Measurements from ENCODE around the gene KCNJ16.

The KCNJ16 gene

GRCh38 chr17:70132505-70132904, 57.5 kb downstream of the KCNJ16 start:
- DNase-seq = no peak

DNA sequence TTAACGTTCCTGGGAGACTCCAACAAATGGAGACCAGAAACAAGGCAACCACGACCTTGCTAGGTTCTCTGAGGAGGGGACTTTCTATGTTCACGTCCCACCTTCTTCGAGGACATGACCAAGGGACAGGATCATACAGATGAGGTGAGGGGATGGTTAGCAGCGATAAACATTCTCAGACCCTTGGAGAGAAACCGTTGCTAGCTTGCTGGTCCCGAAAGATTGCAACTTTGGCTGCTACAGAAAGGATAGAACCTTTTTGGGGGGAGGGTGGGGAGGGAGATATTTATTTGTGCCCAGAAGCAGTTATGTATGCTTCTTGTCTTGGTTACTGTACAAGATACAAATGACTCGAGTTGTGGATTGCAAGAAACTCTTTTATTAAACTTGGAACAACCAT, 59.0 kb downstream of the KCNJ16 start:
- DNase-seq = no peak

GRCh38 chr17:70134777-70135176, 59.8 kb downstream of the KCNJ16 start:
- DNase-seq = no peak

GRCh38 chr17:70136131-70136530, 61.1 kb downstream of the KCNJ16 start:
- no peak for DNase-seq

DNA sequence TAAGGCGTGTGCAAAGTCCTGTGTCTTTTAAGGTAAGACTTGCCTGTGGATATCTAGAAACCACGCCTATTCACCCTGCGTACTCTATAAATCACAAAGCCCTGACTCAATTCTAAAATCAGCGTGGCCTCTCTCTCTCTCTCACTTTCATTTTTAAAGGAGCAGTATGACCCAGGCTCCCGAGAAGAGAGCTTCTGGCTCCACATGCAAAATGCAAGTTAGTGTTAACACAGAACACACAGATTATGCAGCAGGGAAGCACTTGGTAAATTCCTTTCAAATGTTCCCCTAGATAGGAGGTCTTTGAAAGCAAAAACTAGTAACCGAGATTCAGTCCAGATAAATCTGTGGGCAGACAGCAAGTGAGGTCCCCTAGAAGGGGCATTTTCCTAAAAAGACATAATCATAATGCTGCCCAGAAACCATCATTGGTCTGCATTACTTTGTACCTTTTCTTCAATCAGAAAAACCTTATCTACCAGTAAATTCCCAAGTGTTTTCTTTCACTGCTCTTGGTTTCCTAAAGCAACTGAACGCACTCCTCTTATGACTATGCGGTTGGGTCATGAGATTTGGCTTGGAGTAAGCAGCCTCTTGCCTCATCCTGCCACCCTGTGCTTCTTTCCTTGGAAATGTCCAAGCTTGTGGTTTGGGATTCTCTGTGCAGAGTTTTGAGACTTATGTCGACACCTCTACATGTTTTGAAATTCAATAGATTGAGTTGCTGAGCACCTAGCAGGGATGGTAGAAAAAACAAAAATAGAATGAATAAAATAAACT, 62.6 kb downstream of the KCNJ16 start:
- no peak for DNase-seq

GRCh38 chr17:70138291-70138865, 63.4 kb downstream of the KCNJ16 start:
- no peak for DNase-seq

- no peak for DNase-seq
These were observed 64.5 kb downstream of the KCNJ16 start for GRCh38 chr17:70139449-70139993.

DNA sequence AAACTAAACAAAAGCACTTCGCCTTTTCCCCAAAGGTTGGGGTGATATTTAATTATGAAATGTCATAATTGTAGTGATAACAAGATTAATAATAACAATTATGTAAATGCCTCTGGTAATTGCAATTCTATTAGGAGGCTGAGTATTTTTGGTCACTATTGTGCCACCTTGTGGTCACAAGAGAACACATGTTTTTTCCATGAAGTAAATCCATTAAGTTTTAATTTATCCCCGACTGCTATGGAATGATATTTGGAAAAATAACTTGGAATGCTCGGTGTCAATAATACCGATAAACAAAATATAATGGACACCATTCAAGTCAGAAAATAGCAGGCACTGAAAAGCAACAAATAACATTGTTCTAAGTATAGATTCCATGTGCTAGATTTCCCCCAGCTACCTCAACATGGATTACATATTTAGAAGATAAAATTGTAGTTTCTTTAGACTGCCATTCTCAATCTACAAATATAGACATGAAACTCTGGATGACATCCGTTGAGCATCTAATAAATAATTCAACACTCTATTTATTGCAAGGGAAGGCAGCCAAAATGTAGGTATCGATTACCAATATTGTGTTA, 69.3 kb downstream of the KCNJ16 start:
- no peak for DNase-seq

DNA sequence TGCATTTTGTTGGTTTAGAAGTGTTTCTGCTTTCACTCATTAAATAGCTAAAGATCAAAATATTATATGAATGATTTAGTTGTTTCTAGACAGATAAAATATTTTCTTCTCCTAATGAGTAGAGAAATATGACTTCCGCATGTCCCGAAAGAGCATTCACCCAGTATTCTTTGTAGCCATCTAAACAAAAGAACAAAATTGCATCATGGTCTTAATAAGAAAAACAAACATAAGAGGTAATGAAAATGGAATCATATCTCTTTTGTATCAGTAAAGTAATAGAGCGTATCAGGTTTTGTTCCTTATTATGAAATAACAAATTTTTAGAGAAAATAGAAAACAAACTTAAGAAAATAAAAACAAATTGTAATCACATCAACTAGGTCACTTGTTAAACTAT, 78.2 kb downstream of the KCNJ16 start:
- no peak for DNase-seq

DNA sequence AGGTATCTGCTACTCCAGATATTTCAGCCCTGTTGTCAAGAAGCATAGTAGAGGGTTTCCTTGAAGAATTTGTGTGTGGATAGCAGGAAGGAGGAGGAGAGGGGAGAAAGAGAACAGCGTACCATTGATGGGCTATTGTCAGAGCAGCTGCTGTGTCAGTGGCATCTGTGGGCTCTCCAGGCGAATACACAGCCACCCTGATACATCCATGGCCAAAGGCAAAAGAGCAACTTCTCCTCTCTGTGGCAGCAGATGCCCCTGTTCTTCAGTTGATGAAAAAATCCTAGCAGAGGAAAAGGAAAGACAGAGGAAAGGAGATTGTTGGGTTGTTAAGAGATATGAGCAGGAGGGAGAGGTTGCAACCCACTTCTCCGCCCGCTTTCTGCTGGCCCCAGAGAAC, 82.1 kb downstream of the KCNJ16 start:
- no peak for DNase-seq

GRCh38 chr17:70158180-70158579, 83.2 kb downstream of the KCNJ16 start:
- no peak for DNase-seq

- no peak for DNase-seq
These were observed 83.6 kb downstream of the KCNJ16 start for GRCh38 chr17:70158591-70158990.

DNA sequence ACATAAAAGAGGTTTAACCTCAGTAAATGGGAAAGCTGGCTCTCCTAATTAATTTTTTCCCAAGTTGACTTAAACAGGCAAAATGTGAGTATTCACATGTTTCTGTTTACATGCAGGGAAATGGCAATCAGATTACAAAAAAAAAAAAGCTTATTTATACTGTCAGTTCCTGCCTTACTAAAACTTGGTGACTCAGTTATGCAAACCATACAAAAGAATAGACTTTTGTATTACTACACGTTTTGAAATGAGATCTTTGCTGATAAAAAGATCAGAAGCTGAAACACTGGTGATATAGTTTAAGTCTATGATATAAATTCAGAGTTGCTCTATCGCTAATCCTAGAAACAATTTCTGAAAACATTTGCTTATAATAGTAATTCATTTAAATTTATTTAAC, 85.0 kb downstream of the KCNJ16 start:
- DNase-seq = no peak

- no peak for DNase-seq
These were observed 86.5 kb downstream of the KCNJ16 start for GRCh38 chr17:70161519-70161918.

DNA sequence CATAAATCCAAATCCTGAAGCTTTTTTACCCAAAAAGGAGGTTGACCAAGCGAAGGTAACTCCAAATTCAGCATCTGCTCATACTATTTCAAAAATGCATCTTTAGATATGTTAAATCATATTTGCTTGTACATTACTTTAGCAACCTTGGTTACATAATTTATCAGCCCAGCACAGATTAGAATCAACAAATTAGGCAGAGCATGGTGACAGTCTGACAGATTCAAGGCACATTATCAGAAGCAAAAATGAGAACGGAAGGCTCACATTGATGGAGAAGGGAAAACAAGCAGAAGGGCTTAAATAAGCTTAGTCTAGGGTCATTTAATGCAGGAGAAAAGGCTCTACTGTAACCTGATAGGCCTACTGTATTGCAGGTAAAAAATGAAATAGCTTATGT, 90.4 kb downstream of the KCNJ16 start:
- DNase-seq = no peak

- no peak for DNase-seq
These were observed 91.6 kb downstream of the KCNJ16 start for GRCh38 chr17:70166615-70167014.

DNA sequence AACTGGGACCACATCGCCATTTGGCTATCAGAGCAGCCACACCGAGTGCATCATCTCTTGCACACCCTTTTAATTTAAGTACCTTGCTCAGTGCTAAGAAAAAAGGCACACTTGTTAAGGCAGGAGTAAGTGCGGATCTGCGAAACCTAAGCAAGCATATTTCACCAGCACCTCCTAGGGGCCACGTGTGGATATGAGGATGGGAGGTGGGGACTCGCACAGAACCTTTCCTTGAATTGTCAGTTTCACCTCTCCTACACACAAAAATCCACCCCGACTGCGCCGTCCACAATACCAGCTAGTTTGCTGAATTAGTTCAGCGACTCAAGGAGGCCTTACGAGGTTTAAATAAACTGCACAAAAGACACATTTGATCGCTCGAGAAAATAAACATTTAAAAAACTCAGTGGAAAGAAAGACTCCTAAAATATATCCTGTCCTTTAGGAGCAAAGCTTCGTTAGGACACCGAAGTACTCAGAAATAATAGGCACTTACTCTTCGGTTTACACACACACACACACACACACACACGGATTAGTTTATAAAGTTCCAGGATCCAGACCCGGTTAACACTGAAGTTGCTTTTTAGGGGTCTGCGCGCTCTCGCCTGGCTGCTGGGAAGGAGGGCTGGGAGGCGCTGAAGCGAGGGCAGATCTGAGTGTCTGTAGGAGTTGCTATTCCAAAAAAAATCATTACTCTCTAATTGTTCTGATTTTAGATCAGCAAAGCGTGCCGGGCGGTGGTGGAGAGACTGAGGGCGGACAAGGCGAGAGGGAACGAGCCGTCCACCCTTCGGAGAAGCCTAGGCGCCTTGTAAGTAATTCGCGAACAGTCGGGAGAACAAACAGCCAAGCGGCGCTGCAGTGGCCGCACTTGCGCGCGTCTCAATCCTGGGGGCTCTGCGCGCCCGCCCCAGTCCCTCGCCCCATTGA, 93.3 kb downstream of the KCNJ16 start:
- DNase-seq = no peak

DNA sequence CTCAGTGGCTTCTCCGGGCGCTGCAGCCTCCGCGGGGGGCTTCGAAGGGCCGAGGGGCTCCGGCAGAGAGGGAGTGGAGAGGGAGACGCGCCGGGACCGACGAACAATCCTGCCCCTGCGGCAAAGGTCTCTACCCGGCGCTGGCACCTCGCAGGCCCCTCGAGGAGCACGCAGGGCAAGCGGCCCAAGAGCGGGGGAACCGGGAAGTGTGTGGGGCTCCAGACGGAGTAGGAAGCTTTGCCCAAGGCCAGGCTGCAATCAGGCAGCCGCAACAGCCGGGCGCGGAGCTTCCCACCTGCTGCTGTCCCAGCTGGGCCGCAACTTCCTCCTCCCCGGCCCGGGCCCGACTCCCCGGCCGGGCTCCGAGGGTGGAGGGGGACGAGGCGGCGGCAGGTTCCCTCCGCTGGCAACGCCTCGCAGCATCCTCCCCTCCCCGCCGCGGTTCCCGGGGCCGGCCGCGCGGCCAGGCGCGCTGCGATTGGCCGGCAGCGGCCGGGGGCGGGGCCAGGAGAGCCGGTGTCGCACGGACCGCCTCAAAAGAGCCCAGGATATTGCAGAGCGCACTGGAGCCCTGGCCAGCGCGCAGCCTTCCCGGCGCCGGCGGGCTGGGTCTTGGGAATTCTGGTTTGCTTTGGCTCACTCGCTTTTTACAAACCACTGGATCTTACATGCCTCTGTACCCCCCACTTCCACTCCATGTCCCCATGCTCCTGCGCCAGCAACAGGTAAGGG, 94.1 kb downstream of the KCNJ16 start, which contains the start of gene KCNJ2:
KCNJ2 (plus strand) TSS at position 556 of the 732 bp plus-strand sequence. CDS start 5,508 bp downstream, outside the sequence.
- DNase-seq = no peak

- no peak for DNase-seq
These were observed 94.9 kb downstream of the KCNJ16 start for GRCh38 chr17:70169709-70170597.

- DNase-seq = no peak
These were observed 96.1 kb downstream of the KCNJ16 start for GRCh38 chr17:70171159-70171558.

DNA sequence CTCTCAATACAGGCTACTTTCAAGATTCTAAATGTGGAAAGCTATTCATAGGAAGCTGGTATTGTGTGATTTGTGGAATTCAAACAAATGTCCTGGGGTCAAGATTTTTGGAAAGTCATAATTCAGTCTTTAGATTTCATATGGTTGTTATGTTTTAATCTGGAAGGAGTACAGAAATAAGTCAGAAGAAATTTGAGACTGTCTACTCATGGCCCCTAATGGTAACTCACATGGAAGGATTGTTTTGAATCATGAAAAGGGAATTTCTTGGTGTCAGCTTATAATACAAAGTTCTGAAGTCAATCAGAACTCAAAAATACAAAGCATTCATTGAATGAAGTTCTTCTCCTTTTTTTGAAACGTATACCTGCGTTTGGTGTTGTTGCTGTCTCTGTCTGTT, 97.4 kb downstream of the KCNJ16 start:
- DNase-seq = no peak

Measured in central memory CD4-positive, alpha-beta T cell (primary cell).